ENCODE measurements around the gene ANO1.

ANO1 gene

DNA sequence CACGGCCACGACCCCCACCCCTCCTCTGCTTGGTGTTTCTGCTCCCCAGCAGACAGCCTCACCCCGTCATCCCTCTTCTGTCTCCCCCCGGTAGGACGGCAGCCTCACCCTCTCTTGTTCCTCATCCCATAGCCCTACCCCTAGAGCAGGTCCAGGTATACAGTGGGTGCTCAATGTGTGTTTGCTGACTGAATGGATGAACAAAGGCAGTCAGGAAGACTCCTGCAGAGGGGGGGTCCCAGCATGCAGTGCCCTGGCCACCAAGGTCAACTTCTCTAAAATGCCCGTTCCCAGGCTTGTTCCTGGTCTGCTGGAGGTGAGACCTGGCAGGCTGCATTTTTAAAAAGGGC, 90.3 kb downstream of the ANO1 start:
- DNase-seq = no peak

- DNase-seq = no peak
These were observed 91.0 kb downstream of the ANO1 start for GRCh38 chr11:70169127-70169526.

DNA sequence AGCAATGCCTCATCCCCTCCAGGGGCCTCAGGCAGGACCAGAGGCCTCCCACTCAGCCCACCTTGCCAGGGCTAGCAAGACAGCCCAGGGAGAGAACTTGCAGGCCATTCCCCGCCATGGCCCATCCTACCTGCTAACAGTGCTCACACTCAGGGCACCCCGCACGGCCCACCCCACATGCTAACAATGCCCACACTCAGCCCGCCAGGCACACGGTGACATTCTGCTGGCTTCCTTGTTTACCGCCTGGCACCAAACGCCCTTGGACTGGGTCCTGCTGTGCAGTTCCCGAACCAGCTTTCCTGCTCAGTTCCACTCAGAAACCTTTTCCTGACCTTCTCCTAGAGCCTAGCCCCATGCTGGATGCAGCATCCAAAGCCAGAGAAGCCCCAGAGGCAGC, 91.5 kb downstream of the ANO1 start:
- DNase-seq = no peak

- no peak for DNase-seq
These were observed 92.6 kb downstream of the ANO1 start for GRCh38 chr11:70170596-70171210.

- DNase-seq = no peak
These were observed 94.9 kb downstream of the ANO1 start for GRCh38 chr11:70173018-70173417.

- DNase-seq = no peak
These were observed 96.6 kb downstream of the ANO1 start for GRCh38 chr11:70174547-70175235.

DNA sequence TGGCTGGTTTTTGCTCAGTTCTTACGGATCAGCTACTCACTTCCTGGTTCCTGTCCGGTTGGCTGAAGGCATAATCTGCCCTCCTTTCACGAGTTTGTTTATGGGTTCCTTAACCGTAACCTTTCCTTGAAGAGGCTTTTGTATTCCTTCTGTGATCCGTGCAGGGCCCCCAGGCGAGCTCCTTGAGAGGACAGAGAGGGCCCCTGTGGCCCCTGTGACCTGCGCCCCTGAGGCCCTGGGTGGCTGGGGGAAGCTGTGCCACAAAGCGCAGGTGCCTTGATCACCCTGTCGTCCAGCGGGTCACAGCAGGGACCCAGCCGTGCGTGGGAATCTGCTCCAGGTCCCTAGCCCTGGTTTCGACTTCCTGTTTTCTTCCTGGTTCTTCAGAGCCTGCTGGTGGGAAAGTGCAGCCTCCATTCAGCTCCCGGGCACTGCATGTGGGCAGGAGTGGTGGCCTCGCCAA, 97.2 kb downstream of the ANO1 start:
- DNase-seq = no peak

GRCh38 chr11:70176940-70177689, 99.0 kb downstream of the ANO1 start:
- DNase-seq = peak; percentile 50

GRCh38 chr11:70180906-70181305, 102.8 kb downstream of the ANO1 start:
- no peak for DNase-seq

- no peak for DNase-seq
These were observed 104.1 kb downstream of the ANO1 start for GRCh38 chr11:70182266-70182665.

GRCh38 chr11:70183032-70183431, 104.9 kb downstream of the ANO1 start:
- no peak for DNase-seq

DNA sequence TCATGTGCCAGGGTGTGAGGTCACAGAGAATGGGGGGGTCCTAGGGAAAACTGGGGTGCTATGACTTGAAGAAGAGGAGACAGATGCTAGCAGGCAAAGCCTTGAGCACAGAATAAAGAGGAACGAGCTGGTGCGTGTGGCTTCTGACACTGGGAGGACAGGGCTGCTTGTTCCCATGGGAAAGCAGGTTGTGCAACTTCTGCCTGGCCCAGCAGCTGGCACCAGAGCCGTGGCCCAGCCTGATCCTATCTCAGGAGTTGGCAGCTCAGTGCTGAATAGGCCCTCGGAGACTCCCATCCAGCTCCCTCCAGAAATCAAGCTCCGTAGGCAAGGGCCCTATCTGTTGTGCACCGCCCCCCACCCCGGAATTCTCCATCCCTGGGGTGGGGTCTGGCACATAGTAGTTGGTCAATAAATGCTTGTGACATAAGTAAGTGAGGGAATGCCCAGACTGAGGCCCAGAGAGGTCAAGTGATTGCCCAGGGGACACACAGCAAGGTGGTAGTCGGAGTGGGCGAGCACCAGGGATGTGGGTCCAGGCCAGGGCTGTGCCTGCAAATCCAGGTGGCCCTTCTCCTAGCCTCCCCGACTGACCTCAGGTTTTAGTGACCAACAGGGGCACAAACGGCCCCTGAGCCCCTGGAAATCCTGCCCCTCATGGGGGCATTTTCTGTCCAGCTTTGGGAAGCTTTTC, 105.5 kb downstream of the ANO1 start:
- no peak for DNase-seq

DNA sequence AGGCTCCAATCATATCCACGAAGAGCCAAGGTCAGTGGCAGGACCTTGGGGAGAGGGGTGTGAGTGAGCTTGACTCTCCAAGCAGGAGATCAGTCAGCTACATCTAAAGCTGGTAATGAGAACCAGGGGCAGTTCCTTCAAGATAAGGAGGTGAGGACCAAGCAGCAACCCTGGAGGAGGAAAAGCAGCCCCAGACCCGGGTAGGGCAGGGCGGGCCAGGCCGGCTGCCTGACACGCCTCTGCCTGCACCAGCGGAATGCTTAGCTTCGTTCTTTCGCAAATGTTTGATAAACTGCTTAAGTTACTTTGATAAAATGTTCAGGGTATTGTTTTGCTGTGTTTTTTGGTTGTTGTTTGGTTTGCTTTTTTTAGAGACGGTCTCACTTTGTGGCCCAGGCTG, 106.3 kb downstream of the ANO1 start:
- no peak for DNase-seq

GRCh38 chr11:70185348-70186055, 107.4 kb downstream of the ANO1 start:
- DNase-seq = no peak

- DNase-seq = no peak
These were observed 108.3 kb downstream of the ANO1 start for GRCh38 chr11:70186420-70186819.

GRCh38 chr11:70186936-70187335, 108.8 kb downstream of the ANO1 start:
- DNase-seq = no peak

GRCh38 chr11:70187771-70188170, 109.7 kb downstream of the ANO1 start:
- no peak for DNase-seq

- no peak for DNase-seq
These were observed 111.5 kb downstream of the ANO1 start for GRCh38 chr11:70189622-70190021.

DNA sequence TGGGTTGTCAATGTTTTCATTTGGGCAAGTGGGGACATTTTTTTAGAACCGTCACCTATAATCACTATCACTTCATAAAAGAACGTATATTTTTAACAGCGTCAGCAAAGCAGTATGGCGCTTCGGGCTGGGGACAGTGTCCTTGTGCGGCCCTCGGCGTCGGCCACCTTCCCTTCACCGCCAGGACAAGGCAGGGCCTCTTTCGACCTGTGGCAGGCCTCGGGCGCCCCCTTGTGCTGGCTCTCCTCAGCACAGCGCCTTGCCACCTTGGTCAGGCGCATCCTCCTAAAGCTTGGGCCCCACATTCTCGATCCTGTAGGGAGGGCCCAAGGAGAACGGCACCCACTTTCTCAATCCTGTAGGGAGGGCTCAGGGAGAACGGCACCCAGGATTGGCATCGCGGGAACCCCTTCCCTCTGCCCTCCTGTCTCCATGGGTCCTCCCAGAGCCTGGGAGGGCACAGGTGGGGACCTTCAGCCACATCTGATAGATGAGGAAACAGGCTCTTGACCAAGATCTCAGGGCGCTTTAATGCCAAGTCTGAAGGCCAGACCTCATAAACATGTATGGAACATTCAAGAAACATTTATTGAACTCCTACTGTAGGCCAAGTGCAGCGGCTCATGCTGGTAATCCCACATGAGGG, 113.5 kb downstream of the ANO1 start:
- DNase-seq = peak; percentile 58

DNA sequence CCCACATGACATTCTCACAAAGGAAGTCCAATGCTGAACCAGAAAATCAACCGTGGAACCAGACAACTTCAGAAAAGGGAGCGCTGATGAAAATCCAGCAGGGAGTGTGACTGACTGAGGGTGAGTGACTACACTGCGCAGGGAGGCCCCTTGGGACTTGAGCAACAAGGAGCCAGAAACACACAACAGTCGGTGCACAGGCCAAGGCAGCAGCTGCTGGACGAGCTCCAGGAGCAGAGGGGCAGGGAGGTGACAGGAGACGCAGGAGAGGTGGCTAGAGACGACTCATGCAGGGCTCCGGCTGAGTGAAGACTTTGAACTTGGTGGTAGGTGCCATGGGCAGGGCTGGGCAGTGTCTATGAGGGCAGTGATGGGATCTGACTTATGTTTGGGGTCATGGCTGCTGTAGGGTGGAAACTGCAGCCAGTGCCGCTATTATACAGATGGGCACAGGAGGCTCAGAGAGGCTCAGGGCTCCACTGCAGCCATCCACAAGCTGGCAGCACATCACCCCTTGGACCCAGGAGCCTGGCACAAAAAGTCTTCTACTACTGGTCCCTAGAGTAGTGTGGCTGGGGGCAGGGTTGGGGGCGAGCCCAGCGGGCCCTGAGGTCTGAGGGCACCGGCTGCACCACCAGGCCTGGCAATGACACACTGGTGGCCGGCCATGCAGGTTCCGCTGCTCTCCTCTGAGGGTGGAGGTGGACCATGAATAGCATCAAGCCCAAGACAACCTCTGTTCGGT, 114.7 kb downstream of the ANO1 start:
- no peak for DNase-seq

All from stimulated activated CD4-positive, alpha-beta T cell treated with anti-CD3 and anti-CD28 coated beads, Interleukin-4, amount 100 ng/mL, for 1 hour (primary cell).